Subcutaneous abdominal adipose tissue (tissue), 5 donors: ENCODE results near the gene FBXO31.

Experiments
- H3K27ac ChIP-seq: one replicate; pipeline ENCODE4 v1.7.0; 2013; ENCODE audit warnings: low read depth, mild to moderate bottlenecking, inconsistent platforms, low read length, moderate library complexity
- H3K27me3 ChIP-seq, 5 donors: one replicate each; pipeline ENCODE4 v1.7.0; 2013; ENCODE audit warnings: low read length in 5 of 5, inconsistent platforms in 1 of 5; ENCODE audit not compliant: control insufficient read depth in 5 of 5, insufficient read depth in 4 of 5
- H3K36me3 ChIP-seq, 5 donors: one replicate each; pipeline ENCODE4 v1.7.0; 2013; ENCODE audit warnings: low read length in 5 of 5; ENCODE audit not compliant: control insufficient read depth in 5 of 5, insufficient read depth in 5 of 5
- H3K4me1 ChIP-seq, 5 donors: one replicate each; pipeline ENCODE4 v1.7.0; 2013; ENCODE audit warnings: low read length in 5 of 5, mild to moderate bottlenecking in 3 of 5, moderate library complexity in 1 of 5; ENCODE audit not compliant: control insufficient read depth in 5 of 5, insufficient read depth in 5 of 5
- H3K4me3 ChIP-seq, 5 donors: one replicate each; pipeline ENCODE4 v1.7.0; 2013; ENCODE audit warnings: low read length in 5 of 5, low read depth in 1 of 5
- H3K9ac ChIP-seq, 5 donors: one replicate each; pipeline ENCODE4 v1.7.0; 2013; ENCODE audit warnings: low read length in 5 of 5, mild to moderate bottlenecking in 4 of 5, moderate library complexity in 3 of 5
- H3K9me3 ChIP-seq, 5 donors: one replicate each; pipeline ENCODE4 v1.7.0; 2013; ENCODE audit warnings: low read length in 5 of 5; ENCODE audit not compliant: control insufficient read depth in 5 of 5
- donor health status: healthy.
- donor health status: healthy.
- donor health status: healthy.
- donor health status: healthy.
- donor health status: healthy.

Gene FBXO31

GRCh38 chr16:87353613-87354012 lies 30.0 kb downstream of the FBXO31 start:
- H3K9ac ChIP-seq = no peak overlapping the region

GRCh38 chr16:87352818-87353217 lies 30.8 kb downstream of the FBXO31 start:
- peaks cover 2 to 14% (median 11%) of the 10 kb centered on the region in 5 donors for H3K4me1 ChIP-seq
- peaks cover 0 to 43% (median 28%) of the 10 kb centered on the region in 5 donors for H3K36me3 ChIP-seq
- H3K27me3 ChIP-seq = no peaks in the 10 kb centered on the region
- no peak overlapping the region for H3K27ac ChIP-seq
- no peaks in the 10 kb centered on the region for H3K9me3 ChIP-seq
- H3K9ac ChIP-seq = no peak overlapping the region
- H3K4me3 ChIP-seq = no peak overlapping the region

More at GRCh38 chr16:87353613-87354012, 30.0 kb downstream of the FBXO31 start:
- no peaks in the 10 kb centered on the region for H3K9me3 ChIP-seq
- H3K27me3 ChIP-seq = no peaks in the 10 kb centered on the region
- H3K27ac ChIP-seq = no peak overlapping the region
- peaks cover 2 to 14% (median 11%) of the 10 kb centered on the region in 5 donors for H3K4me1 ChIP-seq
- peaks cover 0 to 44% (median 34%) of the 10 kb centered on the region in 5 donors for H3K36me3 ChIP-seq
- H3K4me3 ChIP-seq = no peak overlapping the region

- Histone ChIP-seq H3K27ac (no peak overlapping the region), H3K9ac (peak overlapping the region in 1 of 5 donors; percentile 3), H3K4me3 (no peak overlapping the region), H3K9me3 (no peaks in the 10 kb centered on the region), H3K36me3 (peaks cover 0 to 42% (median 30%) of the 10 kb centered on the region in 5 donors), H3K4me1 (peaks cover 2 to 14% (median 11%) of the 10 kb centered on the region in 5 donors), H3K27me3 (no peaks in the 10 kb centered on the region)
Measured at GRCh38 chr16:87351320-87351698, 32.3 kb downstream of the FBXO31 start.

GRCh38 chr16:87350681-87351319 lies 32.8 kb downstream of the FBXO31 start:
- peaks cover 3 to 14% (median 11%) of the 10 kb centered on the region in 5 donors for H3K4me1 ChIP-seq
- H3K27me3 ChIP-seq = no peaks in the 10 kb centered on the region
- H3K36me3 ChIP-seq = peaks cover 0 to 45% (median 31%) of the 10 kb centered on the region in 5 donors
- H3K4me3 ChIP-seq = peak overlapping the region in 2 of 5 donors; percentile 3 to 45
- H3K9me3 ChIP-seq = no peaks in the 10 kb centered on the region
- peak overlapping the region in 1 of 5 donors; percentile 3 for H3K9ac ChIP-seq
- no peak overlapping the region for H3K27ac ChIP-seq

DNA sequence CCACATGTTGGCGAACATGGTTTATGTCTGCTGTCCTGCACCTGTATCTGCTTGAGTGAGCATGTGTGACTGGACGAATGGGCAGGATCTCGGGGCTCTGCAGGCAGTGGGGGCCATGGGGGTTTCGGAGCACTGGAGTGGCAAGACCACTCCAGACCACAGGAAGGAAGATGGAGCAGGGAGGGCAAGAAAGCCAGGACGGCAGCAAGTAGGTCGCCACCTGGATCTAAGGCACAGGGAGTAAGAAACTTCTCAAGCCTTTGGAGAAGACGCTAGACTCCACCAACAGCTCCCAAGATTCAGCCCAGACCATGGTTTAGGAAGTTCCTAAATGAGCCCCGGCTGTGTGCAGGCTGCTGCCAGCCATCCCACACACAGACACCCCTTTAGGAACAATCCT lies 33.5 kb downstream of the FBXO31 start:
- H3K4me1 ChIP-seq = peaks cover 4 to 19% (median 11%) of the 10 kb centered on the region in 5 donors
- peaks cover 0 to 44% (median 32%) of the 10 kb centered on the region in 5 donors for H3K36me3 ChIP-seq
- no peak overlapping the region for H3K4me3 ChIP-seq
- H3K9me3 ChIP-seq = no peaks in the 10 kb centered on the region
- H3K9ac ChIP-seq = no peak overlapping the region
- no peak overlapping the region for H3K27ac ChIP-seq
- H3K27me3 ChIP-seq = no peaks in the 10 kb centered on the region

DNA sequence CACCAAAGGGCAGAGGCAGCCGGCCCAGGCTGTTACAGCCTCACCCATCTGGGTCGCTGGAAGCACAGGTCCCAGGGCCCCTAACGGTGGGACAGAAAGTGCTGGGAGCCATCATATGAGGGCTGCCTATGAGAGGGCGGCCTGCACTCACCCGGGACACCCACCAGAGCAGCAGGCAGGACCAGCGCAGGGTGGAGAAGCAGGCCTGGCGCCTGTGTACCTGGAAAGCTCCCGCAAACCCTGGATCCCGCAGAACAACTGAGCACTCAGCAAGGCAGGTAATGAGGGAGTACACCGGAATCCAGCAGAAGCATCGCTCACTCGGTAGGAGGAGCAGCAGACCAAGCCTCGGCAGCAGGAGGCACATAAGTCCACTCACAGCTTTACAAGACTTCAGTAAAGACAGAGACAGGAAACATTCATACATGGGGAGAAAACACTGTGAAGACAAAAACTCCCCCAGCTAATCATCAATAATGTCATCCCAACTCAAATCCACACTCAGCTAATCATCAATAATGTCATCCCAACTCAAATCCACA lies 34.9 kb downstream of the FBXO31 start:
- Histone ChIP-seq H3K27me3 (no peaks in the 10 kb centered on the region), H3K27ac (no peak overlapping the region), H3K36me3 (peaks cover 0 to 45% (median 36%) of the 10 kb centered on the region in 5 donors), H3K4me1 (peaks cover 4 to 32% (median 21%) of the 10 kb centered on the region in 5 donors), H3K9me3 (no peaks in the 10 kb centered on the region), H3K4me3 (no peak overlapping the region), H3K9ac (no peak overlapping the region)

DNA sequence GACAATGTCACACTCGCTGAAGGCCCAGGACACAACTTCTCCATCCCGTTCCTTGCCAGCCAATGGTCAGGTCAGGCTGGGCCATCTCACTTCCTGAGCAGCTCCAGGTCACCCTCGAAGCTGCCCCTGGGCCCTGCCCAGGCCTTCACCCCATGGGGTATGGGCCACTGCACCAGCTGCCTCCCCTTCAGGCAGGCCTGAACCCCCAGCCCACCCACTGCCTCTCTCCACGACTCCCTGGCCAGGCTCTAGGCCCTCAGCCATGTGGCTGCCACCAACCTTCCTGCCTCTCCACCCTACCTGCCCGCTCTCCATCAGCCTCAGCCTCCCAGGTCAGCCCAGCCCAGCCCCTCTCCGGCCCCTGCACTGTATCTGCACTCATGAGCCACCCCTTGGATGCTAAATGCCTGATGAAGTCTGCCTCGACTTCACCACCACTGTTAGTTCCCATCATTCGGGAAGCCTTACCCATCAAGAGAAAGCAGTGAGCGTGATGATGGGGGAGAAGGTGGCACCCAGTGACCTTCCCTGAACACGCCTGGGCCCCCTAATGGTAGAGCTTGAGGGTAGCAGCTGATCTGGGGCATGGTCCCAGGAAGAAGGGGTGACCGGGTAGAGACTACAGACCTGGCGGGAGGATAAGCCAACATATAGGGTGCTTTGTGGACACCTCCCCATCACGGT lies 35.5 kb downstream of the FBXO31 start:
- peaks cover 0 to 45% (median 36%) of the 10 kb centered on the region in 5 donors for H3K36me3 ChIP-seq

DNA sequence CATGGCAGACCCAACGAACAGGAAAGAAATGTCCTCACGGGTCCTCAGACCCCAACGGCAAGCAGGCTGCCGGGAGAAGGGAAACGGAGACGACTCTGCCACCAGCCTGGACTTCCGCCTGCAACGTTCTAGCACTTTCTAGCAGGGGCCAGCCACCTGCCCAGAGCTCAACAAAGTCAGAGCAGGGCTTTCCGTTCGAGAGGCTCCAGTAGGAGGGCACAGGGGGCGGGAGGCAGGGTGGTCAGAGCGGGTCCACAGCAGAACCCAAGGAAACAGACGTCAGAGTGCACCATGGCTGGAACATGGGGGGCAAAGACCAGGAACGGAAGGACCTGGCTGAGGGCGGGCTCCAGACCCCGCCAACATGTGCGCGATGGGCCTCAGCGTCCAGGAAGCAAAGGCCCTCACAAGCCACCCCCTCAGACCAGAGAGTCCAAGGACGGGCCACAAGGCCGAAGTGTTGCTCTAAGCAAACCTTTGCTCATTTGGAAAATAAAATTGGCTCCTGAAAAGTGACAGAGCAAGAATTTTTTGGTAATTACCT lies 37.0 kb downstream of the FBXO31 start:
- peaks cover 0 to 56% (median 49%) of the 10 kb centered on the region in 5 donors for H3K36me3 ChIP-seq
- H3K4me1 ChIP-seq = peaks cover 4 to 34% (median 22%) of the 10 kb centered on the region in 5 donors
- H3K27ac ChIP-seq = no peak overlapping the region
- no peaks in the 10 kb centered on the region for H3K9me3 ChIP-seq
- no peak overlapping the region for H3K4me3 ChIP-seq
- H3K27me3 ChIP-seq = no peaks in the 10 kb centered on the region
- no peak overlapping the region for H3K9ac ChIP-seq

More for the DNA sequence above, 35.5 kb downstream of the FBXO31 start:
- Histone ChIP-seq H3K9ac (no peak overlapping the region), H3K4me1 (peaks cover 4 to 34% (median 22%) of the 10 kb centered on the region in 5 donors), H3K27me3 (no peaks in the 10 kb centered on the region), H3K27ac (no peak overlapping the region), H3K9me3 (no peaks in the 10 kb centered on the region), H3K4me3 (no peak overlapping the region)

DNA sequence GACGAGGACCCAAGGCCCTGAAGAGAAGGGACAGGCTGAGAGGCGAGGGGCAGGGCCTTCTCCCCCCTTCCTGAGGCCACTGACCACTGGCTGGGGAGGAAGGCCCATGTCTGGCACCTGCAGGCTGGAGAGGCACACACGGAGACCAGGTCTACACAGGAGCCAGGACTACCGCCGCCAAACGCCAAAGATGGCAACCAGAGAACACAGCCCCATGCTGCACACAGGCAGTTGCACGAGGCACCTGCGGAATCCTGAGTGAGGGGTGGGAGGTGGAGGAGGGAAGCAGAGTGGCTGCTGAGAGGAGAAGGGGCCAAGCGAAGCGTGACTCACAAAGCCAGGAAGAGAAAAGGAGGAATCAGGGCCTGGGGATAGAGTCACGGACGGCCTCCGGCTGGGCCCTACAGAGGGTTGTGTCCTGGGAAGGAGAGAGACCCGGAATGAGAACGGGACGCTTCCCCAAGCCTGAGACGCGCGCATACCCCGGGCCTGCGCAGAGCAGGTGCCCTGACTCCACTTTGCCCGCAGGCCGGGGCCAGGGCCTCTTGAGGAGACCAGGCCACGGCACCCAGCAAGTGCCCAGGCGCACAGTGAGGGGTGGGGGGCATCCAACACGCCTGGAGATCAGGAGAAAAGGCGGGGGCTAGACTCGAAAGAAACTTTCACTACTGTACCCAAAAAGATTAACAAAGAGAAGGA lies 37.7 kb downstream of the FBXO31 start:
- Histone ChIP-seq H3K4me1 (peaks cover 2 to 29% (median 16%) of the 10 kb centered on the region in 5 donors), H3K4me3 (no peak overlapping the region), H3K36me3 (peaks cover 0 to 61% (median 49%) of the 10 kb centered on the region in 5 donors), H3K27me3 (no peaks in the 10 kb centered on the region), H3K9me3 (no peaks in the 10 kb centered on the region), H3K9ac (no peak overlapping the region), H3K27ac (no peak overlapping the region)
